Spinal cord (tissue), 10 donors: Measurements from ENCODE around the gene NAV2. TPM values are rescaled to one million over a fixed set of nuclear protein-coding genes. Genes with fewer than 3 reads are reported as not detected.
A peak's percentile ranks its signal among the peaks of the same experiment; 100 is the strongest.

ENCODE experiments used
- DNase-seq, 6 donors: peaks; one replicate each; pipeline versions ENCODE4 v3.0.0 to v3.0.0-alpha.2; 2013 to 2015; ENCODE audit warnings: low spot score in 6 of 6, low read depth in 4 of 6
- H3K27ac ChIP-seq: one replicate; pipeline ENCODE4 v1.5.1; 2013; ENCODE audit warnings: low read depth, low read length, control low read depth
- H3K27me3 ChIP-seq: one replicate; pipeline ENCODE4 v1.6.1; 2013; ENCODE audit warnings: low read length; ENCODE audit not compliant: control insufficient read depth, insufficient read depth
- H3K36me3 ChIP-seq: one replicate; pipeline ENCODE4 v1.6.1; 2013; ENCODE audit warnings: low read length; ENCODE audit not compliant: control insufficient read depth, insufficient read depth
- H3K4me1 ChIP-seq: one replicate; pipeline ENCODE4 v1.6.1; 2013; ENCODE audit warnings: low read length; ENCODE audit not compliant: control insufficient read depth, insufficient read depth
- H3K4me3 ChIP-seq: one replicate; pipeline ENCODE4 v1.5.1; 2013; ENCODE audit warnings: low read depth, low read length, control low read depth
- H3K9me3 ChIP-seq: one replicate; pipeline ENCODE4 v1.6.1; 2013; ENCODE audit warnings: low read length; ENCODE audit not compliant: control insufficient read depth, insufficient read depth
- WGBS: methylation state at CpG from one replicate; pipeline ENCODE4 v1.1.5; 2013; ENCODE audit warnings: missing lambda C conversion rate; ENCODE audit not compliant: insufficient coverage; 5-methylcytosine and 5-hydroxymethylcytosine counted together
- polyA plus RNA-seq, 2 donors: library from polyadenylated mRNA; unstranded; fragments of 120-200 nt; gene quantifications; one replicate each; pipeline ENCODE4 v1.2.1, GENCODE V29; 2013; ENCODE audit not compliant: insufficient read length in 2 of 2
- total RNA-seq, 2 donors: library from RNA; depleted of rRNA in 1 of 2; stranded (reverse); fragments of 120-200 nt in 1 of 2; fragments of >200 nt in 1 of 2; gene quantifications; one replicate each; pipeline versions ENCODE4 v1.2.3 to v1.2.4, GENCODE V29; 2013 to 2014
- donor health status: healthy.

NAV2 gene
- total and polyA plus RNA-seq, 4 donors: 23.4 to 50.1 (median 30.4) TPM

- H3K27me3 ChIP-seq: no peaks in the 10 kb centered on the region
- no peak for DNase-seq
- H3K4me3 ChIP-seq: no peak overlapping the region
- H3K9me3 ChIP-seq: no peaks in the 10 kb centered on the region
- no peaks in the 10 kb centered on the region for H3K4me1 ChIP-seq
- WGBS: 93% methylated on average over 2 of the region's 5 CpGs
- peaks cover 3% of the 10 kb centered on the region for H3K36me3 ChIP-seq
- H3K27ac ChIP-seq: no peak overlapping the region
These were observed 183.1 kb downstream of the NAV2 start for GRCh38 chr11:19895776-19896175.

- H3K27me3 ChIP-seq: no peaks in the 10 kb centered on the region
- peaks cover 2% of the 10 kb centered on the region for H3K4me1 ChIP-seq
- no CpG with 5 or more reads among the region's 1 CpG for WGBS
- H3K4me3 ChIP-seq: no peak overlapping the region
- H3K27ac ChIP-seq: peak overlapping the region; percentile 3
- peak; percentile 68 to 96 (median 82) for DNase-seq
- no peaks in the 10 kb centered on the region for H3K36me3 ChIP-seq
- H3K9me3 ChIP-seq: no peaks in the 10 kb centered on the region
These were observed 191.0 kb downstream of the NAV2 start for GRCh38 chr11:19903620-19904069.

- Histone ChIP-seq H3K27ac (no peak overlapping the region), H3K36me3 (no peaks in the 10 kb centered on the region), H3K27me3 (no peaks in the 10 kb centered on the region), H3K9me3 (no peaks in the 10 kb centered on the region), H3K4me3 (no peak overlapping the region), H3K4me1 (peaks cover 2% of the 10 kb centered on the region)
- peak in 2 of 6 donors; percentile 48 to 63 for DNase-seq
- no CpG with 5 or more reads among the region's 2 CpGs for WGBS
These were observed 192.7 kb downstream of the NAV2 start for GRCh38 chr11:19905280-19905853.

- Histone ChIP-seq H3K9me3 (no peaks in the 10 kb centered on the region), H3K27me3 (no peaks in the 10 kb centered on the region), H3K27ac (no peak overlapping the region), H3K36me3 (no peaks in the 10 kb centered on the region), H3K4me1 (peaks cover 2% of the 10 kb centered on the region), H3K4me3 (no peak overlapping the region)
- no peak for DNase-seq
- 92% methylated on average over 1 of the region's 3 CpGs for WGBS
These were observed 193.5 kb downstream of the NAV2 start for GRCh38 chr11:19906126-19906525.

GRCh38 chr11:19907008-19907579 lies 194.5 kb downstream of the NAV2 start:
- H3K36me3 ChIP-seq: no peaks in the 10 kb centered on the region

GRCh38 chr11:19907839-19908238 lies 195.2 kb downstream of the NAV2 start:
- H3K36me3 ChIP-seq: no peaks in the 10 kb centered on the region
- H3K4me1 ChIP-seq: peaks cover 2% of the 10 kb centered on the region
- WGBS: 100% methylated on average over 3 of the region's 4 CpGs
- H3K4me3 ChIP-seq: no peak overlapping the region
- no peaks in the 10 kb centered on the region for H3K27me3 ChIP-seq
- H3K9me3 ChIP-seq: no peaks in the 10 kb centered on the region
- DNase-seq: no peak
- no peak overlapping the region for H3K27ac ChIP-seq

More at GRCh38 chr11:19907008-19907579, 194.5 kb downstream of the NAV2 start:
- Histone ChIP-seq H3K4me3 (no peak overlapping the region), H3K27me3 (no peaks in the 10 kb centered on the region), H3K4me1 (peaks cover 2% of the 10 kb centered on the region), H3K27ac (no peak overlapping the region), H3K9me3 (no peaks in the 10 kb centered on the region)
- no peak for DNase-seq
- WGBS: no CpG with 5 or more reads among the region's 5 CpGs

GRCh38 chr11:19910931-19911330 lies 198.3 kb downstream of the NAV2 start:
- Histone ChIP-seq H3K4me1 (no peaks in the 10 kb centered on the region), H3K36me3 (peaks cover 2% of the 10 kb centered on the region), H3K4me3 (no peak overlapping the region), H3K27me3 (no peaks in the 10 kb centered on the region), H3K9me3 (no peaks in the 10 kb centered on the region), H3K27ac (no peak overlapping the region)
- DNase-seq: peak in 1 of 6 donors; percentile 32
- WGBS: 78% methylated on average over 1 of the region's 1 CpG

- no peaks in the 10 kb centered on the region for H3K27me3 ChIP-seq
- H3K4me3 ChIP-seq: no peak overlapping the region
- no peaks in the 10 kb centered on the region for H3K4me1 ChIP-seq
- peaks cover 4% of the 10 kb centered on the region for H3K36me3 ChIP-seq
- DNase-seq: no peak
- 73% methylated on average over 3 of the region's 5 CpGs for WGBS
- H3K27ac ChIP-seq: no peak overlapping the region
- H3K9me3 ChIP-seq: no peaks in the 10 kb centered on the region
These were observed 199.7 kb downstream of the NAV2 start for GRCh38 chr11:19912115-19912957.

- Histone ChIP-seq H3K9me3 (no peaks in the 10 kb centered on the region), H3K27me3 (no peaks in the 10 kb centered on the region), H3K36me3 (peaks cover 9% of the 10 kb centered on the region), H3K4me1 (no peaks in the 10 kb centered on the region), H3K27ac (no peak overlapping the region), H3K4me3 (no peak overlapping the region)
- 88% methylated on average over 8 of the region's 10 CpGs for WGBS
- DNase-seq: peak in 1 of 6 donors; percentile 70
These were observed 200.6 kb downstream of the NAV2 start for GRCh38 chr11:19912958-19913892.
